Measurements from ENCODE around the gene TIGD1.

The TIGD1 gene

DNA sequence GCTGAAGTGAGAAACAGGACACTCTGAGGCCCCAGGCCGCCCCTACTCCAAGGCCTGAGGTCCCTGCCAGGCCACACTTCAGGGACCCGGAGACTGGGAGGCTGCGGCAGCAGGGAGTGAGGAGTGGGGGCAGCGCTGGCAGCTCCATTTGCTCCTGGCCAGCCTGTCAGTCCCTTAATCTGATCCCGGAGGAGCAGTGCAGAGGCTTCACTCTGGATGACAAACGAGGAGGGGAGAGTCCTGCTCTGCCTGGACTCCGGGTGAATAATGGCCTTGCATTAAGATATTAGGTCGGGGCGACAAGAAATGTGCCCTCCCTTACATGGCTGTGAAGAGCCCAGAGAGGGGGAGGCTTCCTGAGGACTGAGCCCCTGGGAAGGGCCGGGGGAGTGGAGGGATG lies 44.5 kb downstream of the TIGD1 start:
- H4K20me1 ChIP-seq (ENCODE audit: insufficient read depth, low read length, poor library complexity, severe bottlenecking), result no peaks in the 10 kb centered on the region
- H3K79me2 ChIP-seq (ENCODE audit: insufficient read depth, low read length), result no peaks in the 10 kb centered on the region
- no peaks in the 10 kb centered on the region for H3K27me3 ChIP-seq (ENCODE audit: insufficient read depth, low read length, poor library complexity, severe bottlenecking)
- no peak for TF ChIP-seq EZH2phosphoT487 (IDR thresholded peaks at IDR 0.05; ENCODE audit: borderline replicate concordance)
- TF ChIP-seq CTCF (conservative IDR thresholded peaks at IDR 0.05; ENCODE audit: low read length), result no peak
- H3K4me3 ChIP-seq (ENCODE audit: low read length, poor library complexity, severe bottlenecking), result no peak overlapping the region
- H3K4me1 ChIP-seq (ENCODE audit: insufficient read depth, low read length, poor library complexity, severe bottlenecking), result no peaks in the 10 kb centered on the region
- H3K9me2 ChIP-seq (replicated peaks; ENCODE audit: low read depth, low read length), result no peaks in the 10 kb centered on the region
- no peaks in the 10 kb centered on the region for H3K36me3 ChIP-seq (ENCODE audit: insufficient read depth, low read length)
- no peak overlapping the region for H3K9ac ChIP-seq (ENCODE audit: low read depth, low read length, poor library complexity, severe bottlenecking)
- H3K9me3 ChIP-seq (ENCODE audit: insufficient read depth, low read depth, low read length), result no peaks in the 10 kb centered on the region
- no peak overlapping the region for H2AFZ ChIP-seq (ENCODE audit: low read length)
- H3F3A ChIP-seq (ENCODE audit: low read depth), result no peaks in the 10 kb centered on the region
- H3K4me2 ChIP-seq (ENCODE audit: low read depth, low read length, poor library complexity, severe bottlenecking), result no peak overlapping the region

DNA sequence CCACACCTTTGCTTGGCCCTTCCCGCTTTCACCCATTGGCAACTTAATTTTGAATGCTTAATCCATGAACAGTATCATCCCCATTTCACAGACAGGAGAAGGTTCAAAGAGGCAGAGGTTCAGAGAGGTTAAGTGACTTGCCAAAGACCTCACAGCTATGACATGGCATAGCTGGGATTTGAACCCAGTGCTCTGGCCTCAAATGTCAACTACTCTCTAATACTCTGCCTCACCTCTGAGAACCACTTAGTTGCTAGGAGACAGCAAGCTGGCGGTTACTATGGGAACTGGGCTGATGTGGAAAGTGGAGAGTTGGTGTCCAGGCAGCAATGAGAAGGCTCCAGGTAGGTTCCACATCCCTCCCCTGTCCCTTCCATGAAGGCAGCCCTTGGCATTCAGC lies 45.9 kb downstream of the TIGD1 start:
- H3K9me3 ChIP-seq (ENCODE audit: insufficient read depth, low read depth, low read length), result no peaks in the 10 kb centered on the region
- no peaks in the 10 kb centered on the region for H3K27me3 ChIP-seq (ENCODE audit: insufficient read depth, low read length, poor library complexity, severe bottlenecking)
- no peak overlapping the region for H2AFZ ChIP-seq (ENCODE audit: low read length)
- no peaks in the 10 kb centered on the region for H3K36me3 ChIP-seq (ENCODE audit: insufficient read depth, low read length)
- H3K4me3 ChIP-seq (ENCODE audit: low read length, poor library complexity, severe bottlenecking), result no peak overlapping the region
- no peaks in the 10 kb centered on the region for H3K9me2 ChIP-seq (replicated peaks; ENCODE audit: low read depth, low read length)
- no peaks in the 10 kb centered on the region for H3K4me1 ChIP-seq (ENCODE audit: insufficient read depth, low read length, poor library complexity, severe bottlenecking)
- H3K79me2 ChIP-seq (ENCODE audit: insufficient read depth, low read length), result no peaks in the 10 kb centered on the region
- H3K9ac ChIP-seq (ENCODE audit: low read depth, low read length, poor library complexity, severe bottlenecking), result no peak overlapping the region
- no peak overlapping the region for H3K4me2 ChIP-seq (ENCODE audit: low read depth, low read length, poor library complexity, severe bottlenecking)
- H3F3A ChIP-seq (ENCODE audit: low read depth), result no peaks in the 10 kb centered on the region
- H4K20me1 ChIP-seq (ENCODE audit: insufficient read depth, low read length, poor library complexity, severe bottlenecking), result no peaks in the 10 kb centered on the region
- TF ChIP-seq CTCF (conservative IDR thresholded peaks at IDR 0.05; ENCODE audit: low read length), result no peak
- TF ChIP-seq EZH2phosphoT487 (IDR thresholded peaks at IDR 0.05; ENCODE audit: borderline replicate concordance), result no peak

- TF ChIP-seq EZH2phosphoT487 (IDR thresholded peaks at IDR 0.05; ENCODE audit: borderline replicate concordance), result no peak
- no peak for TF ChIP-seq CTCF (conservative IDR thresholded peaks at IDR 0.05; ENCODE audit: low read length)
- Histone ChIP-seq H3K4me1 (ENCODE audit: insufficient read depth, low read length, poor library complexity, severe bottlenecking) (no peaks in the 10 kb centered on the region), H3K4me2 (ENCODE audit: low read depth, low read length, poor library complexity, severe bottlenecking) (no peak overlapping the region), H3K9me3 (ENCODE audit: insufficient read depth, low read depth, low read length) (no peaks in the 10 kb centered on the region), H3K9me2 (replicated peaks; ENCODE audit: low read depth, low read length) (no peaks in the 10 kb centered on the region), H3K36me3 (ENCODE audit: insufficient read depth, low read length) (no peaks in the 10 kb centered on the region), H3K79me2 (ENCODE audit: insufficient read depth, low read length) (no peaks in the 10 kb centered on the region), H3K9ac (ENCODE audit: low read depth, low read length, poor library complexity, severe bottlenecking) (no peak overlapping the region), H3K4me3 (ENCODE audit: low read length, poor library complexity, severe bottlenecking) (no peak overlapping the region), H3F3A (ENCODE audit: low read depth) (no peaks in the 10 kb centered on the region), H2AFZ (ENCODE audit: low read length) (no peak overlapping the region), H4K20me1 (ENCODE audit: insufficient read depth, low read length, poor library complexity, severe bottlenecking) (no peaks in the 10 kb centered on the region), H3K27me3 (ENCODE audit: insufficient read depth, low read length, poor library complexity, severe bottlenecking) (no peaks in the 10 kb centered on the region)
Observed at GRCh38 chr2:232503809-232504323, 46.5 kb downstream of the TIGD1 start.
